ENCODE data around the gene MRPL32. TPM values are rescaled to one million over a fixed set of nuclear protein-coding genes. Genes with fewer than 3 reads are reported as not detected.

Gene MRPL32
- total RNA-seq, 3 donors from 2014 or later: 49.0 to 57.7 (median 51.1) TPM

DNA sequence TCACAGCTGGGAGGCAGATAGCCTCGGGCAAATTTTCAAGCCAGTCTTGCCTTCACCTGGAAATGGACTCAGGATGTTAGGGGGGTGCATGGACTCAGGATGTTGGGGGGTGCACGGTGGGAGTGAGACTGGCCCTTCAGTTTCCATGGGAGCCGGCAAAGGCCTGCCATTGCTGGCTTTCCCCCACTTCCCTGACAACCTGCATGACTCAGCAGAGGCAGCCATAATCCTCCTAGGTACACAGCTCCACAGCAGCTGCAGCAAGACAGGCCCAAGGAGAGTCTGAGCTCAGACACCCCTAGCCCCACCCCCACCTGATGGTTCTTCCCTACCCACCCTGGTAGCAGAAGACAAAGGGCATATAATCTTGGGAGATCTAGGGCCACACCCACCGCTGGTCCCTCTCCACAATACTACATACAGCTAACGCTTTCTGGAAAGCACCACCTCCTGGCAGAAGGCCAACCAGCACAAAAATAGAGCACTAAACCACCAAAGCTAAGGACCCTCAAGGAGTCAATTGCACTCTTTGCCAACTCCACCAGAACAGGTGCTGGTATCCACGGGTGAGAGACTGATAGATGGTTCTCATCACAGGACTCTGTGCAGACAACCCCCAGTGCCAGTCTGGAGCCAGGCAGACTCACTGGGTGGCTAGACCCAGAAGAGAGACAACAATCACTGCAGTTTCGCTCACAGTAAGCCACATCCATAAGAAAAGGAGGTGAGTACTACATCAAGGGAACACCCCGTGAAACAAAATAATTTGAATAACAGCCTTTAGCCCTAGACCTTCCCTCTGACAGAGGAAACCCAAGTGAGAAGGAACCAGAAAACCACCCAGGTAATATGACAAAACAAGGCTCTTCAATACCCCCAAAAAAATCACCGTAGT, 38.6 kb upstream of the MRPL32 start:
- no peaks in the 10 kb centered on the region for H3K4me1 ChIP-seq
- TF ChIP-seq, protein P1, sequence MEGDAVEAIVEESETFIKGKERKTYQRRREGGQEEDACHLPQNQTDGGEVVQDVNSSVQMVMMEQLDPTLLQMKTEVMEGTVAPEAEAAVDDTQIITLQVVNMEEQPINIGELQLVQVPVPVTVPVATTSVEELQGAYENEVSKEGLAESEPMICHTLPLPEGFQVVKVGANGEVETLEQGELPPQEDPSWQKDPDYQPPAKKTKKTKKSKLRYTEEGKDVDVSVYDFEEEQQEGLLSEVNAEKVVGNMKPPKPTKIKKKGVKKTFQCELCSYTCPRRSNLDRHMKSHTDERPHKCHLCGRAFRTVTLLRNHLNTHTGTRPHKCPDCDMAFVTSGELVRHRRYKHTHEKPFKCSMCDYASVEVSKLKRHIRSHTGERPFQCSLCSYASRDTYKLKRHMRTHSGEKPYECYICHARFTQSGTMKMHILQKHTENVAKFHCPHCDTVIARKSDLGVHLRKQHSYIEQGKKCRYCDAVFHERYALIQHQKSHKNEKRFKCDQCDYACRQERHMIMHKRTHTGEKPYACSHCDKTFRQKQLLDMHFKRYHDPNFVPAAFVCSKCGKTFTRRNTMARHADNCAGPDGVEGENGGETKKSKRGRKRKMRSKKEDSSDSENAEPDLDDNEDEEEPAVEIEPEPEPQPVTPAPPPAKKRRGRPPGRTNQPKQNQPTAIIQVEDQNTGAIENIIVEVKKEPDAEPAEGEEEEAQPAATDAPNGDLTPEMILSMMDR (IDR thresholded peaks at IDR 0.05): no peak
- TF ChIP-seq POLR2AphosphoS5 (IDR thresholded peaks at IDR 0.05) (no peak), POLR2A (IDR thresholded peaks at IDR 0.05) (no peak)
- H3K27me3 ChIP-seq: no peaks in the 10 kb centered on the region
- no peaks in the 10 kb centered on the region for H3K9me3 ChIP-seq
- DNase-seq (ENCODE audit: low spot score in 2 of 2): no peak
- H3K4me3 ChIP-seq: no peak overlapping the region
- no peaks in the 10 kb centered on the region for H3K36me3 ChIP-seq
- intact Hi-C loops (cut with DNase I; ENCODE audit: low total_unique reads): no loop called here
- H3K27ac ChIP-seq: no peak overlapping the region

DNA sequence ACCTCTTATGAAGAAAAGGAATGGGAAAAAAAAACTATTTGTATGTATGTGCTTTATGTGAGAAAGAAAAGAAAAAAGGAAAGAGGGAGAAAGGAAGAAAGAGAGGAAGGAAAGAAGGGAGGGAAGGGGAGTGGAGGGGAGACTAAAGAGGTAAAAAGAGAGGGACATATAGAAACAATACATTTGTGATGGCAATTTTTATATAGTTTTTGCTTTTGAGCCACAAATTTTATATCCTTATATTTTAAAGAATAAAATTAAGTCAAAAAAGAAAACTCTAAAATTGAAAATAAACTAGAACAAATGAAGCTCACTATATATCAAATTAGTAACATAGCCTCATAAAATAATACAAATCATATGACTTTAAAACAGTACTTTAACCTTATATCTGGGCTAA, 31.3 kb upstream of the MRPL32 start:
- Histone ChIP-seq H3K36me3 (no peaks in the 10 kb centered on the region), H3K9me3 (no peaks in the 10 kb centered on the region), H3K4me3 (no peak overlapping the region), H3K27me3 (no peaks in the 10 kb centered on the region), H3K4me1 (no peaks in the 10 kb centered on the region), H3K27ac (no peak overlapping the region)
- intact Hi-C loops (cut with DNase I; ENCODE audit: low total_unique reads): no loop called here
- no peak for DNase-seq (ENCODE audit: low spot score in 2 of 2)
- TF ChIP-seq POLR2AphosphoS5 (IDR thresholded peaks at IDR 0.05): no peak
- TF ChIP-seq, protein P1 (IDR thresholded peaks at IDR 0.05): no peak

DNA sequence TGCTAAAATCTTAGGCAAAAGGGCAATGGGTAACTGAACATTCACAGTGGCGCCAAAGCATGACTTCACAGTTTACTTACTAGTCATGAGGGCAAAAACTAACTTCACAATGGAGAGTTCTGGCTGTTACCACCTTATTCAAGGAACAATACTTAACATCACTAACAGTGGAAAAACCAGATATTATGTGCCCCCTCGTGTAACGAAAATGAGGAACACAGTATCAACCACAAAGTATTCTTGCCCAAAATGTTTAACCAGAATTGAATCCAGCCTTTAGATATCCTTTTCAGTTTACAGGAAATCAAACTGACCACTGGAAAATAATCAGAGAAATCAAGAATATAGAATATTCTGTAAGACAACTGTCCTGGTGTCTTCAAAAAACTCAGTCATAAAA, 29.8 kb upstream of the MRPL32 start:
- no peak for DNase-seq (ENCODE audit: low spot score in 2 of 2)
- no peaks in the 10 kb centered on the region for H3K4me1 ChIP-seq
- no peak overlapping the region for H3K27ac ChIP-seq
- H3K27me3 ChIP-seq: no peaks in the 10 kb centered on the region
- H3K4me3 ChIP-seq: no peak overlapping the region
- no peaks in the 10 kb centered on the region for H3K9me3 ChIP-seq
- no peaks in the 10 kb centered on the region for H3K36me3 ChIP-seq
- intact Hi-C loops (cut with DNase I; ENCODE audit: low total_unique reads): no loop called here
- TF ChIP-seq POLR2A (IDR thresholded peaks at IDR 0.05) (no peak), POLR2AphosphoS5 (IDR thresholded peaks at IDR 0.05) (no peak)
- TF ChIP-seq, protein P1 (IDR thresholded peaks at IDR 0.05): no peak

DNA sequence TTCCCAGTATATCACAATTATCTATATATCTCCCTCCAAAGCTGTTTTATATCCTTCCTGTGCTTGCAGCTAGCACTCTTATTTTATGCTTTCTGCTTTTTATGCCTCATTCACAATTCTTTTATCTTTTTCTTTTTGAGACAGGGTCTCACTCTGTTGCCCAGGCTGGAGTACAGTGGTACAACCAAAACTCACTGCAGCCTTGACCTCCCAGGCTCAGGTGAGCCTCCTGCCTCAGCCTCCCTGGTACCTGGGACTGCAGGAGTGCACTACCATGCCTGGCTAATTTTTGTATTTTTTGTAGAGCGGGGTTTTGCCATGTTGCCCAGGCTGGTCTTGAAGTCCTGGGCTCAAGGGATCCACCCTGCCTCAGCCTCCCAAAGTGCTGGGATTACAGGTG, 26.0 kb upstream of the MRPL32 start:
- Histone ChIP-seq H3K4me1 (peaks cover 0 to 8% of the 10 kb centered on the region in 2 donors), H3K9me3 (no peaks in the 10 kb centered on the region), H3K27ac (no peak overlapping the region), H3K4me3 (no peak overlapping the region), H3K27me3 (no peaks in the 10 kb centered on the region), H3K36me3 (no peaks in the 10 kb centered on the region)
- DNase-seq (ENCODE audit: low spot score in 2 of 2): no peak
- TF ChIP-seq POLR2A (IDR thresholded peaks at IDR 0.05) (no peak), POLR2AphosphoS5 (IDR thresholded peaks at IDR 0.05) (no peak)
- TF ChIP-seq, protein P1 (IDR thresholded peaks at IDR 0.05): no peak
- intact Hi-C loops (cut with DNase I; ENCODE audit: low total_unique reads): no loop called here

DNA sequence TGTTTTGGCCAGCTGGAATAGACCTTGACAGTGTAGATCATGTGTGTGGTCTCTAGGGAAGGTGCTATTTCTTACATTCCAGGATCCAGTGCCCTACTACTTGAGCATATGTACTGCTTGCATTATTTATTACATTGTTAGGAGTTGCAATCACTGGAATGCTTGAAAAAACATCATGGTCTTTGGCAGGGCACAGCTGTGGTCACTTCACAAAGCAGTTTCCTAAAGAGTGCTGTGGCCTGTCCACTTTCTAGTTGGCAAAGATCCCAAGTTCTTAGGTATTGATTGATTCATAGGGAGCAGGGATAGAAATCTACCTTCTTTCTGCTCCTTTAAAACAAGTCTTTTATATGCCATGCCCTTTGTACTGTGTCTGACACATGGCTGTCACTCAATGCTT, 24.9 kb upstream of the MRPL32 start:
- H3K36me3 ChIP-seq: no peaks in the 10 kb centered on the region
- DNase-seq (ENCODE audit: low spot score in 2 of 2): no peak
- H3K27ac ChIP-seq: no peak overlapping the region
- peaks cover 0 to 8% of the 10 kb centered on the region in 2 donors for H3K4me1 ChIP-seq
- H3K9me3 ChIP-seq: no peaks in the 10 kb centered on the region
- H3K27me3 ChIP-seq: no peaks in the 10 kb centered on the region
- TF ChIP-seq POLR2A (IDR thresholded peaks at IDR 0.05) (no peak), POLR2AphosphoS5 (IDR thresholded peaks at IDR 0.05) (no peak)
- TF ChIP-seq, protein P1 (IDR thresholded peaks at IDR 0.05): no peak
- intact Hi-C loops (cut with DNase I; ENCODE audit: low total_unique reads): no loop called here
- no peak overlapping the region for H3K4me3 ChIP-seq

Data from breast epithelium (tissue), 4 donors.